ENCODE results near the gene CFAP410.

Gene CFAP410

DNA sequence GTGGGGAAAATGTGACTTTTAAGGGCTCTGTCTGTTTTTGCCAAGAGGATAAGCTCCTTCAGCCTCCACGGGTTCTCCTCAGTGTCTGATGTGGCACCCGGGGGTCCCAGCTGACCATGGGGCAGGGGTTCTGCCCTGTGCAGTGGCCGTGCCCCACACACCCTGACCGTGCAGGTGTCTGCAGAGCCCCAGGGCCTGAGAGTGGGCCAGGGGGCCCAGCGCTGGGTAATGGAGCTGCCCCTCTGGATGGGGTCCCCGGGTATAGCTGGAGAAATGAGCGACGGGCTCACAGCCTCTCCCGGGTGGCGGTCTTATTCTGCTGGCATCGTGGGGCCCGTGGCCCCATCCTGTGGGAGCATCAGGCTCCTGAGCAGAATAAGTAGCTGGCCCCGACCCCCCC, 42.3 kb downstream of the CFAP410 start:
- Histone ChIP-seq H3K4me1 (no peaks in the 10 kb centered on the region), H3K9me3 (no peaks in the 10 kb centered on the region), H3K4me3 (ENCODE audit: low read depth, low read length) (no peak overlapping the region), H3K36me3 (no peaks in the 10 kb centered on the region), H3K27me3 (no peaks in the 10 kb centered on the region)
- TF ChIP-seq, protein P1, sequence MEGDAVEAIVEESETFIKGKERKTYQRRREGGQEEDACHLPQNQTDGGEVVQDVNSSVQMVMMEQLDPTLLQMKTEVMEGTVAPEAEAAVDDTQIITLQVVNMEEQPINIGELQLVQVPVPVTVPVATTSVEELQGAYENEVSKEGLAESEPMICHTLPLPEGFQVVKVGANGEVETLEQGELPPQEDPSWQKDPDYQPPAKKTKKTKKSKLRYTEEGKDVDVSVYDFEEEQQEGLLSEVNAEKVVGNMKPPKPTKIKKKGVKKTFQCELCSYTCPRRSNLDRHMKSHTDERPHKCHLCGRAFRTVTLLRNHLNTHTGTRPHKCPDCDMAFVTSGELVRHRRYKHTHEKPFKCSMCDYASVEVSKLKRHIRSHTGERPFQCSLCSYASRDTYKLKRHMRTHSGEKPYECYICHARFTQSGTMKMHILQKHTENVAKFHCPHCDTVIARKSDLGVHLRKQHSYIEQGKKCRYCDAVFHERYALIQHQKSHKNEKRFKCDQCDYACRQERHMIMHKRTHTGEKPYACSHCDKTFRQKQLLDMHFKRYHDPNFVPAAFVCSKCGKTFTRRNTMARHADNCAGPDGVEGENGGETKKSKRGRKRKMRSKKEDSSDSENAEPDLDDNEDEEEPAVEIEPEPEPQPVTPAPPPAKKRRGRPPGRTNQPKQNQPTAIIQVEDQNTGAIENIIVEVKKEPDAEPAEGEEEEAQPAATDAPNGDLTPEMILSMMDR (IDR thresholded peaks at IDR 0.05; ENCODE audit: low read depth, low read length) = no peak
- no peak for DNase-seq

DNA sequence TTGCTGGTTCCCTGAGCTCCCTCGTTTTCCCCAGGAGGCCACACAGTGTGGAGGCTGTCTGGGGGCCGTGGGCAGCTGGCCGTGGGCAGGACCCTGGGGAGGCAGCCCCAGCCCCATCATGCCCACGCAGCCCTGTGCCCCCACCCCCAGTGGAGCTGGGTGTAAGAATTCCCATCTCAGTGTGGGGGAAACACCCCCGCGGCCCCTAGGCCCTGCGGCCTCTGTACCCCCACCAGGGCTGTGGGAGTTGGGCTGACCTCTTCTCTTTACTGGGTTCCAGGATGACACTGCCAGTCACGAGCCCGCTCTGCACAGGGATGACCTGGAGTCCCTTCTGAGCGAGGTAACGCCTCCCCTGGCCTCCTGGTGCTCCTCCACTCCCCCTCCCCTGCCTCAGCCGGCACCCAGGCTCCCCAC, 43.1 kb downstream of the CFAP410 start:
- Histone ChIP-seq H3K27me3 (no peaks in the 10 kb centered on the region), H3K9me3 (no peaks in the 10 kb centered on the region), H3K4me1 (no peaks in the 10 kb centered on the region), H3K36me3 (no peaks in the 10 kb centered on the region), H3K4me3 (ENCODE audit: low read depth, low read length) (no peak overlapping the region)
- TF ChIP-seq, protein P1 (IDR thresholded peaks at IDR 0.05; ENCODE audit: low read depth, low read length) = no peak
- no peak for DNase-seq

DNA sequence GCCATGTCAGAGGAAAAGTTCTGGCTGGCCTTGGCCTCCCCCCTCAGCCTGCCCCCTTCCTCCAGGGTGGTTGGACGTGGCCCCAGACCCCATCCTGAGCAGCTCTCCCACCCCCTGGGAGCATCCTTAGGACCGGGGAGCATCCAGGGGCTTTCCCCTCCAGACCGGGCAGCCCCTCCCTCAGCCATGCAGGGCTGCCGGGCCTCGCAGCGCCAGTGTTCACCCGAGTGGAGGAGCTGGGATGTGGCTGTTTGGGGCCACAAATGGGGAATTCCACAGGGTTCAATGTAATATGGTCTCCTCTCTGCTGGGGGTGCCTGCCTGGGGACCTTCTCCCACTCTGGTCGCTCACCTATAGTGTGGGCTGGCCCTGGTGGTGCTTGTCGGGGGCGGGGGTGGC, 43.5 kb downstream of the CFAP410 start:
- Histone ChIP-seq H3K4me3 (ENCODE audit: low read depth, low read length) (no peak overlapping the region), H3K27me3 (no peaks in the 10 kb centered on the region), H3K4me1 (no peaks in the 10 kb centered on the region), H3K36me3 (no peaks in the 10 kb centered on the region), H3K9me3 (no peaks in the 10 kb centered on the region)
- TF ChIP-seq, protein P1 (IDR thresholded peaks at IDR 0.05; ENCODE audit: low read depth, low read length) = no peak
- DNase-seq = no peak

DNA sequence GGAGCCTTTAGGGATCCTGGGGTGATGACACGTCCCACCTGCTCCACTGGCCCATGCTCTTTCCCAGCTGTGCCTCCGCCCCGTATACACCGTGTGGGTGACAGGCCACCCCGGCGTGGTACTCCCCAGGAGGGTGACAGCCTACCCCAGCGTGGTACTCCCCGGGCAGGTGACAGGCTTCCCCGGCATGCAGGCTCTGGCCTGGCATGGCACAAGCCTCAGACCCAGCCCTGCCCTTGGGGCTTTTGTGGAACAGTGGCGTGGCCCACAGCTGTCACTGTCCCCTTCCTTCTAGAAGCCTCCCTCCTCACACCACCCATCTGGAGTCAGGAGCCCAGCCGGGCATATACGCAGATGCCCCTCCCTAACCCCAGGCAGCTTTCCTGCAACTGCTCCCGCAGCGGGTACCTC, 44.0 kb downstream of the CFAP410 start:
- H3K4me3 ChIP-seq (ENCODE audit: low read depth, low read length) = no peak overlapping the region
- no peaks in the 10 kb centered on the region for H3K4me1 ChIP-seq
- TF ChIP-seq, protein P1 (IDR thresholded peaks at IDR 0.05; ENCODE audit: low read depth, low read length) = no peak
- no peaks in the 10 kb centered on the region for H3K9me3 ChIP-seq
- DNase-seq = no peak
- no peaks in the 10 kb centered on the region for H3K27me3 ChIP-seq
- H3K36me3 ChIP-seq = no peaks in the 10 kb centered on the region

DNA sequence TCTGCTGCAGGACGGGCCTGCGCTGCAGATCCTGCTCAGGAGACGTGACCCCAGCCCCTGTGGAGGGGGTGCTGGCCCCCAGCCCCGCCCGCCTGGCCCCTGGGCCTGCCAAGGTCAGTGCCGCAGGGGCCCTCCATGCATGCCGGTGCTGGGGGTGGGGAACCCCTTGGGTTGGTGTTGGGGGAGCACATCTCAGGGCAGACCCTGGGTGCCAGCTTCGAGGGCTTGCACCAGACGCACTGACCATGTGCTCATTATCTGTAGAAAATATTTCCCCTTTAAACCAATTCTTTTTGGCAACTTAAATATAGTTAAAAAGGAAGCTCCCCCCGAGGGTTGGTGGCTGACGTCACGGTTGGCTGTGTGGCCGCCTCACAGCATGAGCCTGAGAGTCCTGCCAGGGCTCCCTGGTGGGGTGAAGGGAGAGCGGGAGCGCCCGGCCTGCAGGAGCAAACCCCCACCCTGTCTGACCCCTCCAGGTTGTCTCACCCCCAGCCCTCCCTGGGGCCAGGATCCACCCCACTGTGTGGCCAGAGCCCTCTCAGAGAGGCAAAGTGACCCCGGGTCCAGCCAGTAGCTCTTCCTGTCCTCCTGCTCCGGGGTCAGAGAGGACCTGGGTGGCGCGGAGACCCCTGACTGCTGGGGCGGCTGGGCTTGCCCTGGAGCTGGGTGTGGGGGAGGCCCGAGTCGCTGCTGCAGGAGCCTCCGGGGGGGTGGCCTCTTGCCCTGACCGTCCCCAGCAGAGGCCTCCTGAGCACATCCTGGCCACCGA, 44.6 kb downstream of the CFAP410 start:
- Histone ChIP-seq H3K4me1 (no peaks in the 10 kb centered on the region), H3K9me3 (no peaks in the 10 kb centered on the region), H3K4me3 (ENCODE audit: low read depth, low read length) (no peak overlapping the region), H3K36me3 (no peaks in the 10 kb centered on the region), H3K27me3 (no peaks in the 10 kb centered on the region)
- DNase-seq = no peak
- TF ChIP-seq, protein P1 (IDR thresholded peaks at IDR 0.05; ENCODE audit: low read depth, low read length) = no peak

DNA sequence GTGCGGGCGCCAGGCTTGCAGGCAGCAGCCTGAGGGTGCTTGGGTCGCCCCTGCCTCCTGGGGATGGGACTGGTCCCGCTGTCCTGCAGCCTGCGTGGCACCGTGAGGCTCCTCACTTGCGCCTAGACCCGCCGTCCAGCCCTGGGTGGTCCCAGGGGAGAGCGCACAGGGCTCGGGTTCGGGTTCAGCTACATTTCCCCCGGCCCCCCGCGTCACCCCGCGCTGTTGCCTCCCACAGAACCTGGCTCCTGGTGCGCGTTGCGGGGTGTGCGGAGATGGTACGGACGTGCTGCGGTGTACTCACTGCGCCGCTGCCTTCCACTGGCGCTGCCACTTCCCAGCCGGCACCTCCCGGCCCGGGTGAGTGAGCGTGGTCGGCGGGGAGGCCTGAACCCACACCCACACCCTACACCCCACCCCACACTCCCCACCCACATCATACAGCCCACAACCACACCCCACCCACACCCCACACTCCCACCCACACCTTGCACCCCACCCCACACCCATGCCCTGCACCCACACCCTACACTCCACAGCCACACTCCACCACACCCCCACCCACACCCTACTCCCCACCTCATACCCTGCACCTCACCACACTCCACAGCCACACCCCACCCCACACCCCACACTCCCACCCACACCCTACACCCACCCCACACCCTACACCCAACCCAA, 45.5 kb downstream of the CFAP410 start:
- H3K4me1 ChIP-seq = no peaks in the 10 kb centered on the region
- H3K9me3 ChIP-seq = no peaks in the 10 kb centered on the region
- no peaks in the 10 kb centered on the region for H3K36me3 ChIP-seq
- H3K4me3 ChIP-seq (ENCODE audit: low read depth, low read length) = no peak overlapping the region
- H3K27me3 ChIP-seq = no peaks in the 10 kb centered on the region
- TF ChIP-seq, protein P1 (IDR thresholded peaks at IDR 0.05; ENCODE audit: low read depth, low read length) = no peak
- DNase-seq = no peak

Data from BE2C (cell line).